ENCODE data around the gene TANGO6. TPM values are rescaled to one million over a fixed set of nuclear protein-coding genes. Genes with fewer than 3 reads are reported as not detected.

The TANGO6 gene
- polyA plus RNA-seq, 2 of the 4 experiments (the other 2 are of a cell fraction) = 8.1 to 19.5 TPM

GRCh38 chr16:69017036-69017783 lies 173.9 kb downstream of the TANGO6 start:
- POLR2A ChIA-PET = no interaction called here

GRCh38 chr16:69019811-69020210 lies 176.5 kb downstream of the TANGO6 start:
- no peak for FAIRE-seq
- POLR2A ChIA-PET = no interaction called here
- no peak for TF ChIP-seq TP53 (CRISPR knock-in tag; IDR thresholded peaks at IDR 0.05)
- TF ChIP-seq CBX8 (IDR thresholded peaks at IDR 0.05) = no peak
- no peak for TF ChIP-seq CEBPB (IDR thresholded peaks at IDR 0.05)
- TF ChIP-seq HOXB13 (CRISPR knock-in tag; IDR thresholded peaks at IDR 0.05; ENCODE audit: low read depth) = no peak
- TF ChIP-seq E2F6 (IDR thresholded peaks at IDR 0.05; ENCODE audit: borderline replicate concordance, low read depth) = no peak
- no peak for TF ChIP-seq ESRRA (IDR thresholded peaks at IDR 0.05; ENCODE audit: borderline replicate concordance, low read length)
- no peak for TF ChIP-seq CBX2 (IDR thresholded peaks at IDR 0.05; ENCODE audit: borderline replicate concordance, low read depth)
- TF ChIP-seq POLR2AphosphoS2 (conservative IDR thresholded peaks at IDR 0.05; ENCODE audit: low read length) = no peak
- no peak for TF ChIP-seq ZNF302 (CRISPR knock-in tag; IDR thresholded peaks at IDR 0.05)
- no peak for TF ChIP-seq FOSL2 (IDR thresholded peaks at IDR 0.05)
- TF ChIP-seq FOSL2 (CRISPR knock-in tag; IDR thresholded peaks at IDR 0.05) = no peak
- TF ChIP-seq MAX (IDR thresholded peaks at IDR 0.05) = no peak
- TF ChIP-seq RARB (CRISPR knock-in tag; IDR thresholded peaks at IDR 0.05) = no peak
- TF ChIP-seq EP300 (IDR thresholded peaks at IDR 0.05) = no peak
- no peak for TF ChIP-seq USF2 (IDR thresholded peaks at IDR 0.05)
- Histone ChIP-seq H3K9me3 (no peaks in the 10 kb centered on the region), H3K27ac (peak overlapping the region in 1 of 2 experiments; percentile 31; a peak in 2 of 6 replicates), H3K4me3 (no peak overlapping the region), H3K4me1 (peaks cover 25% of the 10 kb centered on the region), H3K4me2 (no peak overlapping the region)
- ATAC-seq = no peak
- CTCF ChIA-PET = interaction anchor here (1.0 kb wide), 1 partner anchor 25 kb away, joined by 3 read pairs; no protein-coding TSS in a partner anchor
- no peak for DNase-seq (ENCODE audit: low read depth in 1 of 2, low spot score in 1 of 2)
- 67% methylated on average over 1 of the region's 1 CpG for WGBS (ENCODE audit: missing lambda C conversion rate)

More at GRCh38 chr16:69017036-69017783, 173.9 kb downstream of the TANGO6 start:
- WGBS (ENCODE audit: missing lambda C conversion rate) = 26% methylated on average over 2 of the region's 2 CpGs
- Histone ChIP-seq H3K4me1 (peaks cover 25% of the 10 kb centered on the region), H3K4me2 (peak overlapping the region; percentile 76), H3K27ac (peak overlapping the region; percentile 78 to 84), H3K4me3 (no peak overlapping the region), H3K9me3 (no peaks in the 10 kb centered on the region)
- CTCF ChIA-PET = interaction anchor here (0.7 to 1.1 kb wide), 3 partner anchors 14 to 106 kb away, joined by 3 to 7 read pairs (median 3); no protein-coding TSS in a partner anchor
- ATAC-seq (peak; percentile 81 to 91), FAIRE-seq (peak; percentile 43), DNase-seq (ENCODE audit: low read depth in 1 of 2, low spot score in 1 of 2) (peak; percentile 56 to 69)
- TF ChIP-seq EHF (CRISPR knock-in tag; IDR thresholded peaks at IDR 0.05) (no peak), MYC (IDR thresholded peaks at IDR 0.05; ENCODE audit: borderline replicate concordance, low read length) (no peak), FOSL2 (IDR thresholded peaks at IDR 0.05) (peak; percentile 57), FOSL2 (CRISPR knock-in tag; IDR thresholded peaks at IDR 0.05) (peak; percentile 75), HES2 (IDR thresholded peaks at IDR 0.05) (no peak), HOXA7 (CRISPR knock-in tag; IDR thresholded peaks at IDR 0.05) (no peak), MAFK (IDR thresholded peaks at IDR 0.05; ENCODE audit: partially characterized antibody) (peak; percentile 75), JUNB (IDR thresholded peaks at IDR 0.05) (peak; percentile 41; the same call in 1 of the 2 replicates), TFCP2L1 (CRISPR knock-in tag; IDR thresholded peaks at IDR 0.05) (no peak)

GRCh38 chr16:69029121-69029520 lies 185.8 kb downstream of the TANGO6 start:
- Histone ChIP-seq H3K9me3 (no peaks in the 10 kb centered on the region), H3K4me3 (no peak overlapping the region), H3K4me1 (peaks cover 18% of the 10 kb centered on the region), H3K27ac (no peak overlapping the region), H3K4me2 (no peak overlapping the region)
- no peak for DNase-seq (ENCODE audit: low read depth in 1 of 2, low spot score in 1 of 2)
- ChIA-PET POLR2A (no interaction called here), CTCF (interaction anchor here (0.6 to 1.7 kb wide), 5 partner anchors 16 to 94 kb away, joined by 3 to 7 read pairs (median 3); no protein-coding TSS in a partner anchor)
- no peak for ATAC-seq
- 91% methylated on average over 2 of the region's 2 CpGs for WGBS (ENCODE audit: missing lambda C conversion rate)
- TF ChIP-seq ZFP36 (IDR thresholded peaks at IDR 0.05; ENCODE audit: borderline replicate concordance, partially characterized antibody) (no peak), SREBF2 (IDR thresholded peaks at IDR 0.05) (no peak), RAD21 (conservative IDR thresholded peaks at IDR 0.05 in 1 of 2, IDR thresholded peaks at IDR 0.05 in 1 of 2) (no peak), MAZ (IDR thresholded peaks at IDR 0.05; ENCODE audit: borderline replicate concordance, low read depth, low read length) (no peak), MAX (IDR thresholded peaks at IDR 0.05) (no peak), ZSCAN20 (CRISPR knock-in tag; IDR thresholded peaks at IDR 0.05) (no peak), PBX3 (IDR thresholded peaks at IDR 0.05) (no peak), CHD2 (IDR thresholded peaks at IDR 0.05; ENCODE audit: low read length, partially characterized antibody) (no peak), ELK1 (IDR thresholded peaks at IDR 0.05; ENCODE audit: low read depth, low read length) (no peak), RARB (CRISPR knock-in tag; IDR thresholded peaks at IDR 0.05) (no peak), RNF2 (IDR thresholded peaks at IDR 0.05; ENCODE audit: borderline replicate concordance, low read depth) (no peak)
- FAIRE-seq = no peak
